Activated naive CD8-positive, alpha-beta T cell (primary cell): Measurements from ENCODE around the gene FAM120A.
"Not testable (repeated sequence)": the region's sequence is repeated elsewhere in the genome, so short reads cannot be mapped to it uniquely, and the experiment has no call there.

Source experiments
- H3K27ac Mint-ChIP-seq: one replicate; pipeline ENCODE4 v1.8.0; 2021; ENCODE audit warnings: mixed read lengths
- H3K27me3 Mint-ChIP-seq: one replicate; pipeline ENCODE4 v1.8.0; 2021; ENCODE audit warnings: mixed read lengths
- H3K36me3 Mint-ChIP-seq: one replicate; pipeline ENCODE4 v1.8.0; 2021; ENCODE audit warnings: mixed read lengths
- H3K4me1 Mint-ChIP-seq: one replicate; pipeline ENCODE4 v1.8.0; 2021; ENCODE audit warnings: low read depth, mixed read lengths
- H3K4me3 Mint-ChIP-seq: one replicate; pipeline ENCODE4 v1.8.0; 2021; ENCODE audit warnings: mild to moderate bottlenecking, mixed read lengths
- H3K9me3 Mint-ChIP-seq: one replicate; pipeline ENCODE4 v1.8.0; 2021; ENCODE audit warnings: low read depth, mixed read lengths

Gene FAM120A

DNA sequence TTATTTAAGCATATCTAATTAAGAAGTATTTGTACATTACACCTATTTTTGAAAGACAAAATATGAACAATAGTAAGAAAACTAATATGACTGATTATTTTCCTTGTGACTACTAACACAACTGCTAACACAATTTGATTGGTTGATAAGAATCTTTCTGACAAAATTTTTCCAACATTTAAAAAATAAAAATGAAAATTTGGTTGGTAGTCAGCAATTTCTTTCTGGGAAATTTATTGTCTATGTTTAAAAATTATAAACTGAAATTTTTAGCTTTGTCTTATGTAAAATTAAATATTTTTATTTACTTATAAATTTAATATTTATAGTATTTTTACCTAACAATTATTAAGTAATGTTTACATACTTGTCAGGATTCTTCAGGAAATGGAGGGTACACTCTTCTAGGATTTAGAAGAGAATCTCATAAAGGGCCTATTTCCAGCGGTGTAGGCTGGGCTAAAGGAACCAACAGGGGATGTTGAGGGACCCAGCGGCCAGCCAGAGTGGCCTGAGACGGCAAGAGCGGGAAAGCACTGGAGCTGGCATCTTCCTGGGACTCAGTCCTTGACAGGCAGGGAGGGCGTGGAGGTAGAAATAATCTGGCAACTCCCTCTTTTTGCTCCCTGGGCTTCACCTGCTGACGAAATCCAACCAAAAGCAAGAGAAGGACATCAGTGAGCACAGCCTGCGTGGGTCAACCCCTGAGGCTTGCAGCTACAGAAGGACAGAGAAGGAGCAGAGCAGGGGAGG, 14.7 kb upstream of the FAM120A start:
- Mint-ChIP-seq H3K4me1 (peaks cover 1% of the 10 kb centered on the region), H3K4me3 (no peak overlapping the region), H3K27ac (no peak overlapping the region), H3K36me3 (peaks cover 4% of the 10 kb centered on the region), H3K27me3 (no peaks in the 10 kb centered on the region), H3K9me3 (no peaks in the 10 kb centered on the region)

DNA sequence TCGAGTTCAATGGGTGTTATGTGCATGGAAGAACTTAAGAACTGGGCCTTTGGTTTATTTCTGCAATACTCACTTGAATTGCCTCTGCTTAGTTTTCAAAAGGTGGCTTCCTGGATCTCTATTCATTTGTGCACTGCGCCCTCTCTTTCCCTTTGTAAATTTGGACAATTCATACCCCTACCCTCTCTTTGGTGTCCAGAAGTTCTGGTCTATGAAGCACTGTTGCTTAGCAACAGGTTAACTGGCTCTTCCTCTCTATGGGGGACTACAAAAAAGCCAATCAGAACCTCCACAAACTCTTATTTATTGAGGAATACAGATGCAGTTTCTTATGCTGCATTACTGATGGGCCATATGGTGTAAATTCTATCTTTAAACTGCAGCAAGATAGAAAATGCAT, 13.5 kb upstream of the FAM120A start:
- H3K9me3 Mint-ChIP-seq = no peaks in the 10 kb centered on the region
- H3K4me1 Mint-ChIP-seq = no peaks in the 10 kb centered on the region
- no peak overlapping the region for H3K27ac Mint-ChIP-seq
- H3K27me3 Mint-ChIP-seq = no peaks in the 10 kb centered on the region
- no peak overlapping the region for H3K4me3 Mint-ChIP-seq
- peaks cover 4% of the 10 kb centered on the region for H3K36me3 Mint-ChIP-seq

DNA sequence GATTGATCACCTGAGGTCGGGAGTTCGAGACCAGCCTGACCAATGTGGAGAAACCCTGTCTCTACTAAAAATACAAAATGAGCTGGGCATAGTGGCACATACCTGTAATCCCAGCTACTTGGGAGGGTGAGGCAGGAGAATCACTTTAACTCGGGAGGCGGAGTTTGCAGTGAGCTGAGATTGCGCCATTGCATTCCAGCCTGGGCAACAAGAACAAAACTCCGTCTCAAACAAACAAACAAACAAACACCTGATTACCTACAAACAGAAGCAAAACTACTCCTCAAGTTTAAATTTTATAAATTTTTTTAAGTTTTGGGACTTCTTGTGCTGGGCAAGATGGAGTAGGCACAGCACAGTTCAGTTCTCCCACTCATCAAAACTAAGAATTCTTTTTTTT, 12.2 kb upstream of the FAM120A start:
- not testable (repeated sequence) for H3K4me3 Mint-ChIP-seq, H3K36me3 Mint-ChIP-seq, H3K27ac Mint-ChIP-seq, H3K4me1 Mint-ChIP-seq, H3K27me3 Mint-ChIP-seq, H3K9me3 Mint-ChIP-seq

GRCh38 chr9:93440896-93441580, 10.4 kb upstream of the FAM120A start:
- Mint-ChIP-seq H3K36me3 (peaks cover 5% of the 10 kb centered on the region), H3K4me1 (no peaks in the 10 kb centered on the region), H3K27ac (no peak overlapping the region)

GRCh38 chr9:93446073-93446472, 5.4 kb upstream of the FAM120A start:
- peak overlapping the region; percentile 35 for H3K27ac Mint-ChIP-seq
- H3K9me3 Mint-ChIP-seq = no peaks in the 10 kb centered on the region
- no peak overlapping the region for H3K4me3 Mint-ChIP-seq
- peaks cover 14% of the 10 kb centered on the region for H3K4me1 Mint-ChIP-seq
- no peaks in the 10 kb centered on the region for H3K27me3 Mint-ChIP-seq
- peaks cover 6% of the 10 kb centered on the region for H3K36me3 Mint-ChIP-seq

More at GRCh38 chr9:93440896-93441580, 10.4 kb upstream of the FAM120A start:
- H3K9me3 Mint-ChIP-seq = no peaks in the 10 kb centered on the region
- H3K4me3 Mint-ChIP-seq = no peak overlapping the region
- H3K27me3 Mint-ChIP-seq = no peaks in the 10 kb centered on the region

- no peak overlapping the region for H3K4me3 Mint-ChIP-seq
- H3K9me3 Mint-ChIP-seq = no peaks in the 10 kb centered on the region
- peaks cover 14% of the 10 kb centered on the region for H3K4me1 Mint-ChIP-seq
- H3K27ac Mint-ChIP-seq = no peak overlapping the region
- H3K27me3 Mint-ChIP-seq = no peaks in the 10 kb centered on the region
- peaks cover 6% of the 10 kb centered on the region for H3K36me3 Mint-ChIP-seq
These were observed 3.8 kb upstream of the FAM120A start for GRCh38 chr9:93447655-93448054.

DNA sequence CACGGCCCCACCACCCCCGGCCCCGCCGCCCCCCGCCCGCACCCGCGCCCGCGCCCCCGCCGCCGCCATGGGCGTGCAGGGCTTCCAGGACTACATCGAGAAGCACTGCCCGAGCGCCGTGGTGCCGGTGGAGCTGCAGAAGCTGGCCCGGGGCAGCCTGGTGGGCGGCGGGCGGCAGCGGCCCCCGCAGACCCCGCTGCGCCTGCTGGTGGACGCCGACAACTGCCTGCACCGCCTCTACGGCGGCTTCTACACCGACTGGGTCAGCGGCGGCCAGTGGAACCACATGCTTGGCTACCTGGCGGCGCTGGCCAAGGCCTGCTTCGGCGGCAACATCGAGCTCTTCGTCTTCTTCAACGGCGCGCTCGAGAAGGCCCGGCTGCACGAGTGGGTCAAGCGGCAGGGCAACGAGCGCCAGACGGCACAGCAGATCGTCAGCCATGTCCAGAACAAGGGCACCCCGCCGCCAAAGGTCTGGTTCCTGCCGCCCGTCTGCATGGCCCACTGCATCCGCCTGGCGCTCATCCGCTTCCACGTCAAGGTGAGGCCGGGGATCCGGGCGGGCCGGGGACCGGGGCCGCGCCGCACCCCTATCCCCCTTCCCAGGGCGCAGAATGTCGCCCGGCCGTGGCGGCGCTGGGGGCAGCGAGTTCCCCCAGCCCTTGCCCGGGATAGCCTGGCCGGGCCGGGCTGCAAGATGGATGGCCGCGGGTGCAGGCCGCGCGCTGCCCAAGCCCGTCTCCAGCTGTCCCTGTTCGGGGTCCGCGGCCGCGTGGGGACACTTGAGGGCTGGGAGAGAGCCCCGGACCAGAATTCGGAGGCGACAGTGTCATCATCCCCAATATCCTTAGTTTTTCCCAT, 594 bp downstream of the FAM120A start:
- H3K9me3 Mint-ChIP-seq = no peaks in the 10 kb centered on the region
- peaks cover 10% of the 10 kb centered on the region for H3K36me3 Mint-ChIP-seq
- H3K4me3 Mint-ChIP-seq = peak overlapping the region; percentile 98
- peak overlapping the region; percentile 97 for H3K27ac Mint-ChIP-seq
- H3K4me1 Mint-ChIP-seq = peaks cover 48% of the 10 kb centered on the region
- H3K27me3 Mint-ChIP-seq = no peaks in the 10 kb centered on the region

GRCh38 chr9:93452710-93453046, 1.2 kb downstream of the FAM120A start:
- Mint-ChIP-seq H3K9me3 (no peaks in the 10 kb centered on the region), H3K36me3 (peaks cover 11% of the 10 kb centered on the region), H3K27me3 (no peaks in the 10 kb centered on the region), H3K4me3 (peak overlapping the region; percentile 98), H3K4me1 (peaks cover 52% of the 10 kb centered on the region), H3K27ac (peak overlapping the region; percentile 94)

GRCh38 chr9:93453047-93453914, 1.8 kb downstream of the FAM120A start, which contains the start of gene FAM120AOS:
FAM120AOS (minus strand) TSS chr9:93453581; CDS start chr9:93452709, 872 bp downstream.
- H3K9me3 Mint-ChIP-seq = no peaks in the 10 kb centered on the region
- H3K4me1 Mint-ChIP-seq = peaks cover 55% of the 10 kb centered on the region
- peak within 1 kb of the TSS; percentile 94 for H3K27ac Mint-ChIP-seq
- H3K36me3 Mint-ChIP-seq = peaks cover 15% of the 10 kb centered on the region
- H3K27me3 Mint-ChIP-seq = no peaks in the 10 kb centered on the region
- H3K4me3 Mint-ChIP-seq = peak within 1 kb of the TSS; percentile 98

GRCh38 chr9:93456022-93456421, 4.5 kb downstream of the FAM120A start:
- Mint-ChIP-seq H3K4me1 (peaks cover 70% of the 10 kb centered on the region), H3K27me3 (no peaks in the 10 kb centered on the region), H3K36me3 (peaks cover 17% of the 10 kb centered on the region), H3K4me3 (peak overlapping the region; percentile 38), H3K27ac (peak overlapping the region; percentile 46), H3K9me3 (no peaks in the 10 kb centered on the region)

DNA sequence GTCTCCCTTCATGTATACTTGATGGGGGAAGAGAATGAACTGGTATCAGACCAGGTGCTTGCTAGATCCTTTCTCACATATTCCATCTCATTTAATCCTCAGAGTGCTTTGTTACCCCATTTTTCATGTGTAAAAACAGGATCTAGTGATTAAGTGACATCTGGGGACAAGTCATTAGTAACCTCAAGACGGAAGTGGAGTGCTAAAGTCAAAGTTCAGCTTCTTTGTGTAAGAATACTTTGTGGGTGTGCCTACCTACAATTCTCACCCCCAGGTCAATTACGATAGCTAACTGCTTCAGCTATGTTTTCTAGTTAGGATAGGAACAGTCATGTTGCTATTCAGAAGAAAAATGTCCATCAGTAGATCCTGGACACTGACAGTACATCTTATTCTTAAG, 5.0 kb downstream of the FAM120A start:
- Mint-ChIP-seq H3K36me3 (peaks cover 17% of the 10 kb centered on the region), H3K4me3 (peak overlapping the region; percentile 38)

GRCh38 chr9:93457006-93457405, 5.5 kb downstream of the FAM120A start:
- no peaks in the 10 kb centered on the region for H3K27me3 Mint-ChIP-seq
- peak overlapping the region; percentile 47 for H3K4me3 Mint-ChIP-seq
- no peaks in the 10 kb centered on the region for H3K9me3 Mint-ChIP-seq
- peaks cover 77% of the 10 kb centered on the region for H3K4me1 Mint-ChIP-seq
- peaks cover 17% of the 10 kb centered on the region for H3K36me3 Mint-ChIP-seq
- H3K27ac Mint-ChIP-seq = no peak overlapping the region

More for the DNA sequence above, 5.0 kb downstream of the FAM120A start:
- H3K9me3 Mint-ChIP-seq = no peaks in the 10 kb centered on the region
- H3K4me1 Mint-ChIP-seq = peaks cover 73% of the 10 kb centered on the region
- no peaks in the 10 kb centered on the region for H3K27me3 Mint-ChIP-seq
- H3K27ac Mint-ChIP-seq = peak overlapping the region; percentile 46

DNA sequence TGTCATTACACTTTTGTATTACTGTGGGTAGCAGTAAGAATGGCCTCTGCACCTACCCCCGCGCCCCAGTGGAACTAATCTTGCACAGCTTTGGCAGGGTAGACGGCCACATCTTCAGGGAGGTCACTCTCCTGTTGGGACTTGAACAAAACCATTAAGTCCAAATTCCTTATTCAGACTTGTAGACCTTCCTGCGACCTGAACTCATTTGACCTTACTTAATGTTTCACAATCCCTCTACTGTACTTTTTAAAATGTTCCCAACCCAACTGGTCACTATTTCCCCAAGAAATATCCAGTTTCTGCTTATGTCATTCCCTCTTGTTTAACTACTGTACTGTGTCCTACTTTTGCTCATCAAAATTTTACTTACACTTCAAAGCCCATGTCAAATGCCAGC, 7.2 kb downstream of the FAM120A start:
- Mint-ChIP-seq H3K9me3 (no peaks in the 10 kb centered on the region), H3K27ac (no peak overlapping the region), H3K4me3 (no peak overlapping the region), H3K36me3 (peaks cover 18% of the 10 kb centered on the region), H3K4me1 (peaks cover 87% of the 10 kb centered on the region), H3K27me3 (no peaks in the 10 kb centered on the region)

GRCh38 chr9:93459432-93459847, 8.0 kb downstream of the FAM120A start:
- H3K4me1 Mint-ChIP-seq = peaks cover 87% of the 10 kb centered on the region
- H3K27ac Mint-ChIP-seq = no peak overlapping the region
- H3K4me3 Mint-ChIP-seq = peak overlapping the region; percentile 24
- no peaks in the 10 kb centered on the region for H3K27me3 Mint-ChIP-seq
- H3K9me3 Mint-ChIP-seq = no peaks in the 10 kb centered on the region
- peaks cover 18% of the 10 kb centered on the region for H3K36me3 Mint-ChIP-seq
